GM21717 (cell line): ENCODE data around the gene MBOAT7.

Source experiments
- ATAC-seq: cut with Tn5 transposase; IDR thresholded peaks from one replicate; pipeline ENCODE4 v1.9.1; 2021; ENCODE audit warnings: mild to moderate bottlenecking, moderate library complexity; ENCODE audit not compliant: unreplicated experiment

Gene MBOAT7

DNA sequence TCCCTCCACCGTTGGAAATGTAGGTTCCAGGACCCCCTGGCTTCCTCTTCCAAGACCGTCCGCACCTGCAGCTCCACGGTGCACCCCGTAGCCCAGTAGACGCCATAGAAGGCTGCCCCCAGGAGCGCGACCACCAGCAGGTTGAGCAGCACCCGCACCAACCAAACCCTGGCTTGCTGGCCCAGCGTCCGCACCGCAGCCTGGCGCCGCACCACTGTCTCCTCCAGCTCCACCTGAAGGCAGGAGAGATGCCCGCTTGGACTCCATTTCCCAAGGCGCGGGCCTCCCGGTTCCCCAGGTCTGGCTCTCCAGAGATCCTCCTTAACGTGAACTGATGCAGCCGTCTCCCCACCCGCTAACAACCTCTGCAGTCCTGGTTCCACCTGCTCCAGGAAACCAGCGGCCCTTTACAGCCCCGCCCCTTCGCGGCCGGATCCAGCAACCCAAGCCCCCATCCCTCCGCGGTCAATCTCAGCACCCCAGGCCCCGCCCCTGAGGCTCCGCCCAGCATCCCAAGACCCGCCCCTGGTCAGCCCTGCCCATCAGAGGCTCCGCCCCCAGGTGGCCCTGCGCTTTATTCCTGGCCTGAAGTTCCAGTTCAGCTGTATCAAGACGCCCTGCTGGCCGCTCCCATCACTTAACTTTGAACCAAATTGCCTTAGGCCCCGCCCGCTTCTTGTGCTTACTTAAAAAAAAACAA lies 24.9 kb downstream of the MBOAT7 start:
- no peak for ATAC-seq

DNA sequence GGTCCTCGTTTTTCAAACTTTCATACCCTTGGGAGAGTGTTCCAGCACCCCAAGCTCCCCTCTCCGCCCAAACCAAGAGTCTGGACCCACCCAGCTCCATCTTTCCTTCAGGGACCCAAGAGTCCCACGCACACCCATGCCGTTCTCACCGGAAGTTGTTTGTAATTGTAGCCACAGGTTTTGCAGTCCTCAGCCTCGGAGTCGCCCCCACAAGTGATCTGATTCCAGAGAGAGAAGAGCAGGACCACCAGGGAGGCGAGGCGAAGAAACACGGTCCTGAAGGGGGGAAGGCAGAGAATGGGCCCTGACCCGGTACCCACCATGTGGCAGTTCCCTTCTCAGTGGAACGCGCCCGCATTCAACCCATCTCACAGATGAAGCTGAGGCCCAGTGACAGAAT lies 26.5 kb downstream of the MBOAT7 start:
- ATAC-seq, result no peak

DNA sequence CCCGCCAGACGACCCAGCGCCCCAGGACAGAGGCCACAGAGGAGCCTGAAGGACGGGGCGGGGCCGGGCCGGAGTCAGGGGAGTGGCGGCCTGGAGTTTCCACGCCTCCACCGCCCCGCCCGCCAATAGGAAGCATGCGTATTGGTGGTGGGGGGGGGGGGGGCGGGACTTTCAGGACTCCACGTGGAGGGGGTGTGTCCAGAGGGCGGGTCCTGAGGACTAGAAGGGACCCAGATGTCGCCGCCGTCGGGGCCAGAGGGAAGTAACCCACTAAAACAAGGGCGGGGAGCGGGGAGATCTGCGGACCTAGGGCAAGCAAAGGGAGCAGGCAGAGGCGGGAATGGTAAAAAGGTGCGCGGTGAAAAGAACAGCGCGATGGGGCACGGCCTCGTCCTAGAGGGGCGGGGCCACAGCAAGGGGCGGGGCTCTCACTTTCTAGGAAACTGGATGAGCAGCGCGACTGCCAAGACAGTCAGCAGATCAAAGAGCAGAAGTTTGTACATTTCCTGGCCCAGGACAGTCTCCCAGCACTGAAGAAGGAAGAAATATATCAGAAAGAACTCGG lies 27.1 kb downstream of the MBOAT7 start:
- no peak for ATAC-seq

DNA sequence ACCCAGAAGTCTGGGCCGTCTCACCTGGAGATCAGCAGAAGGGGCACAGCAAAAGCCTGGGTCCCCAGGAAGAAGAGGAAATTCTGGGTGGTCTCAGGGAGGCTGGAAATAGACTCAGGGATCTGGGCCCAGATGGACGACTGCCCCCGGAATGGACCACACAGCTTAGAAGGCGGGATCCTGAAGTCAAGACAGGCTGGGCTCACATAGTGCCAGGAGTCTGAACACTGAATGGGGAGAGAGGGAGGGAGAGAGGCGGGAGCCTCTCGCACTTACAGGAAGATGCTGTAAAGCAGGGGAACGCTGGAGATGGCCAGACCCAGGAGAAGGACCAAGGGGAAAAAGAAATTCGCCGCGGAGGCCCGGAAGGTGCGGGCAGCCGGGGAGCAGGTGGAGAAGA lies 28.5 kb downstream of the MBOAT7 start:
- ATAC-seq, result no peak

DNA sequence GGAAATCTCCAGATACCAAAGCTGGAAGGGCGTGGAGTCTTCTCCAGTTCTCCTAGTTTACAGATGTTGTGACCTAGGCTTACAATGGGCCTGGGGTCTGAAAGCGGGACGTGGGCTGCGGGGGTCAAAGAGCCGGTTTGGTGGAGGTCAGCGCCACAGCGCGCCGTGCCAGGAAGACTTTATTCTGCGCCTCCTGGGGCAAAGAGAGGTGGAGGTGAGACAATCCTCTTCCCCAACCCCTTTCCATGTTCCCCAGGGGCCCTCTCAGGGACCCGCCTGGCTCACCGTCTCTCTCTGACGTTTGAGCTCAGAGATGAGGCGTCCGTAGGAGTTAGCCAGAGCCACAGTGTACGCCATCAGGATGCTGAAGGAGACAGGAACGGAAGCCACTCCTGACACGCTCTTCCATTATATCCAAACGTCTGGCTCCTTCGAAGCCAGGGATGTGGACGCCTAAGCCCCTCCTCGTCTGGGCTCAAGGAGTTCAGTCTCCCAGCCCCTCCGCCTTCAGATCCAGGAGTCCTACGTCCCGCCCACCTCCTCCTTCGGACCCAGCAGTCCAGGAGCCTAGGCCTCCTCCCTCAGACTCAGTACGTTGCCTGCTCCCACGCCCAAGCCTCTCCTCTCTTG lies 29.1 kb downstream of the MBOAT7 start:
- no peak for ATAC-seq

DNA sequence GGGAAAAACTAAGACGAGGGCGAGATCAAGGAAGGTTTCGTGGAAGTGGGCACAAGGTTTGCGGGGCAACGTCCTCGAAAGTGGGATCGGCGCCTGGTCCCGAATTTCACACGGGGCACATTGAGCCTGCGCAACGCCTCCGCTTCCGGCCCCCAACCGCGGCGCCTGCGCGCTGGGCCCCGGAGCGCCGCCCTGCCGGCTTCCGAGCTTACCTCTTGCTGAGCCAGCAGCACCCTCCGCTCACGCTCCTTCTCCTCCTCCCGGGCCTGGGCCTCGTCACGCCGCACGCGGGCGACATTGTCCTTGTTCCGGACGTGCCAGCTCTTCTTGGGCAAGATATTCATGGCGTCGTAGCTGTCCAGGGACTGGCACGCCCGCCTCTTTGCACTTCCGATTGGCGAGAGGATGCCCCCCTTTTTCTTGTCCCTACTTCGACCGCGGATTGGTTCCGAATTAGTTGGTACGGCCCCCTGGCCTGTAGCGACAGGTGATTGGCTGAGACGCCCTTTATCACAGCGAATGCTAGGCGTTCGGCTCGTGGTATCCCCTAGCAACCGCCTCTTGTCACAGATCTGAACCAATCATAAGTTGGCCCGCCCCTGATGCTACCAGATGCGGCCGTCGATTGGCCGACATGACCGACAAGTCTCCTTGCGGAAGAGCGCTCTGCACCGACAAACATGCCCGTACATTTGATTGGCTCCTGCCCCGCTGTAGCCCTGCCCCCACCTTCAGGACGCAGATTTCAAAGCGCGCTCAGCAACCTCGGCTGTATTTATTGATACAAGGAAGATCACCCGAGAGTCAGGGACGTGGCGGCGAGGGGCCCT lies 29.8 kb downstream of the MBOAT7 start, which contains the start of gene LENG1:
TSS of gene LENG1 (minus strand) at position 370 of the 830 bp plus-strand sequence. CDS start at position 344, 26 bp downstream.
- peak; percentile 79 for ATAC-seq

DNA sequence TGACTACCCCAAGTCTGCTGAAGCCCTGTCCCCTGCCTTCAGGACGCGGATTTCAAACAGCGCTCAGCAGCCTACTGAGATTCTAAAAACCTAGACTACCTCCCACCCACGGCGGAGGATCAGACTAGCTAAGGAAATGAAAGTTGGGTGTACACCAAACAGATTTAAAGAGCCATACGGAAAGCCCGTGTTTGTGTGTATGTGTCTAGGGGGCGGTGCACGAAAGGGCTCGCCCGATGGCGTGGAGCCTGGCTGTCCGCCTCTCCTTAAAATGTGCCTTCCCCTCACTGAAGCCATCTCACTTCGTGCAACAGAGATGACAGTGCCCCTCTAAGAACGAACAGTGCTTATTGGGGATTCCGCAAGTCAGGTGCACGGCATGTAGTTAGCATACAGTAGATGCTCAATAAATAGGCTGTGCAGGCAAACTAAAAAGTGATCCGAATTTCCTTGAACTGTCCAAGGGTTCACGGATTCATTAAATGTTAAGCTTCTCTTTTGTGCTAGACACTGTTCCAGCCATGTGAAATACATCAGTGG lies 30.5 kb downstream of the MBOAT7 start:
- no peak for ATAC-seq

DNA sequence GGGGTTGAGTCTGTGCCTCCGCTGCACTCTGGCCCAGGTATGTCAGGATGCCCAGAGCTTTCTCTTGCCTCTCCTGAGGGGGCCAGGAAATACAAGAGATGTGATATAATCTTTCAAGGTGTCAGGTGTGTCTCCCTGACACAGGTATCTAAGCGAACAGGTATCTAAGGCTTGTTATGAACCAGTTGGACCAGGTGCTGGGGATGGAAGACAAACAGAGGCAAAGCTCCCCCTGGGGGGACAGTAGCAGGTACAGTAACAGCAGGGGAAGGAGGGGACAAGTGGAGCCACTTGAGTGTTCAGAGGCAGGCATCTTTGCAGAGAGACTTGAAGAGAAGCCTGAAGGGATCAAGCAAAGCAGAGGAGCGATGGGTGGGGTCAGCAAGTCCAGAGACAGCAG lies 32.4 kb downstream of the MBOAT7 start:
- no peak for ATAC-seq

DNA sequence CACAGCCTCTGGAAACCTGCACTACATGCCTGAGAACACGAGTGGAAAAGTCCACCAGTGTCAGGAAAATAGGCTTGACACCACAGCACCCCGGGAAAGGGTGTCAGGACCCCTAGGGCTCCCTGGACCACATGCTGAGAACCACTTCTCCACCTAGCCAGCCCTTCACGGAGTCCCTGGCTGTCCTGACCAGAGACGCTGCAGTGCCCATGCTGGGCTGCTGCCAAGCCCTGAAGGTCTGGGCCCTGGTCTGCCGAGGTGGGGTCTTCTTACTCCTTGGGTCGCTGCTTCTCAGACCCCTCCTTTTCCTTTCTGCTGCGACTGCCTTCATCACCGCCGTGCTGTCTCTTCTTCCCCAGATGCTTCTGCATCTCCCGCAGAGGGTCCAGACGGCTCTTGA lies 32.9 kb downstream of the MBOAT7 start:
- no peak for ATAC-seq

DNA sequence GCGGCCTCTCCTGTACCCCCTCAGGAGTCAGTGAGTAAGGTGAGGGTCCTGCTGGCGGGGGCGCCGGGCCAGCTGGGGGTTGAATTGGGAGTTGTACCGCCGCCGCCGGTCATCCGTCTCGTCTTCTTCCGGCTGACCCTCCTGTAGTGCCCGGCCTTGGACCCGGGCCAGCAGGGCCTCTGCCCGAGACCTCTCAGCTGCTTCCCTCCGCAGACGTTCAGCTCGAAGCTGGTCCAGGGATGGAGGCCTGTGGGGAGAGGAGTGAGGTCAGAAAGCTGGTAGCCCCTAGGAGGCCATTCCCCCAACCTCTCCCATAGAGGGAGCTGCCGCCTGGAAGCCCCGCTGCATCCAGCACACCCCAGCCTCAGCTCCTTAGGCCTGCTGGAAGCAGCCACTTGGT lies 33.7 kb downstream of the MBOAT7 start:
- ATAC-seq, result no peak

DNA sequence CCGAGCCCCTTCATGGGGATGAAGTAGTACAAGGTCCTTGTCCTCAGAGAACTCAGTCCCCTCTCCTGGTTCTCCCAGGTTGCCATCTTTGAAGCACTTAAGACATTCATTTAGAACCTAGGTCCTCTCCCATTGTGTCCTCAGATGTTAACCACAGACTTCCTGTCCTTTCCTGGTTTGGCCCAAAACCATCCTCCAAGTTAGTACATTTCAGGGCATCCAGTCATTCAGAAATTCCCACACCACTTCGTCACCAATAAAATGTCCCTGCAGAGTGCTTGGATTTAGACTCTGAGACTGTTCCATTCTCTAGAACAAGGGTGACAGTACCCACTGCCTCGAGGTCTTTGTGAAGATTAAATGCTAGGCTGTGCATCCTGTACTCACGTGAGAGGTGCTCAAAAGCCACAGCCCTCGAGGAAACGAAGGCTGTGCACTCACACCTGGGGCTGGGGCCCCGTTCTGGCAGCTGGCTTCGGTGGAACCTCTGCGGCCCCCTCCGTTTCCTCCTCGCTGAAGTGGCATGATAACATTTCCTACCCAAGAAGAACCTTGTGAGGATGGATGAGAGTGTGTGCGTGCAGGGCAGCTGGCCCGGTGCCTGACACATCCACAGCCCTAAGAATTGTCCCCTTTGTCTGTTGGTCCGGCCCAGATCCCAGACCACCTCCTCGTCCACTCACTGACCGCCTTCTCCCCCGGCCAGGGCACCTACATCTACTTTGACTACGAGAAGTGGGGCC lies 34.6 kb downstream of the MBOAT7 start:
- ATAC-seq, result no peak

DNA sequence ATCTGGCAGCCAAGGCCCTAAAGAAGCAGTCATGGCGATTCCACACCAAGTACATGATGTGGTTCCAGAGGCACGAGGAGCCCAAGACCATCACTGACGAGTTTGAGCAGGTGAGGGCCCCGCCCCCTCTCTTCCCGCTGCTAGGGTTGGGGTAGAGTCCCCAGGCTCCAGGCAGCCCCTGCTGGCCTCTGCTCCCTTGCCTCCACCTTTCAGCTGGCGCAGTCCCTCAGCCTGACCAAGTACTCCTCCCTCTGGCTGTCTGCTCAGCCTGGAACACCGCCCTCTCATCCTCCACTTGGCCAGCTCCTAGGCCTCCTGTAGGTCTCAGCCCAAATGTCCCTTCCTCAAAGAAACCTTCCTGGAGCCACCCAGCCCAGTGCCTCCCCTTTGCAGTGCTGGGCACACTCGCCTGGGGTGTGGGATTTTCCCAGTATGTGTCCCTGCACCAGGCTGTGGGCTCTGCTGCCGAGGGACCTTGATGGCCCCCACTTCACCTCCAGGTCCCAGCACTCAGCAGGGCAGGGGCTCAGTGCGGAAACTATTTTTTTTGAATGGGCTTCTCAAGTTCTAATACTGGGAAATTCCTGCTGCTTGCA lies 35.6 kb downstream of the MBOAT7 start:
- no peak for ATAC-seq

DNA sequence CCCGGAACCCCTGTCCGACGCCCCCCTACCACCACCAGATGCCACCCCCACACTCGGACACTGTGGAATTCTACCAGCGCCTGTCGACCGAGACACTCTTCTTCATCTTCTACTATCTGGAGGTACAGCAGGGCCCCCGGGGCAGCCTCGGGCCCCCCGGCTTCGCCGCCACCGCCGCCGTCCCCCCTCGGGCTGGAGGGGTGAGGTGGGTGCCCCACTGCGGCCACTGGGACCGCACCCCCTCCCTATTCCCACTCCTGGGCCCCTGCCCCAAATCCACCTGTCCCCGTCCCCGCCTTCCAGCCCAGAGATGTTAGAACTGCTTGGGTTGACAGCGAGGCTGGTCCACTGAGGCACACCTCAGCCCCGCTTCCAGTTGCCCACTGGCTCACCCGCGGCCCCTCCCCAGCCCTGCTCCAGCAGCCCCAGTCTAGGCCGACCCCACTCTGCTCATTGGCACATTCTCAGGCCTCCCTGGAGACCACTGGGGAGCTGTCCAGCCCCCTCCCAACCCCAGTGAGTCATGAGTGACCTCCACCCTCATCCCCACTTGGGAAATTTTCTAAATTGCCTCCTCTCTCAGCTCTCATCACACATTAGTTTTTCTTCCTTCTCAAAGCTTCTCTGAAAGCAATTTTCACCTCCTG lies 36.4 kb downstream of the MBOAT7 start:
- ATAC-seq, result no peak

DNA sequence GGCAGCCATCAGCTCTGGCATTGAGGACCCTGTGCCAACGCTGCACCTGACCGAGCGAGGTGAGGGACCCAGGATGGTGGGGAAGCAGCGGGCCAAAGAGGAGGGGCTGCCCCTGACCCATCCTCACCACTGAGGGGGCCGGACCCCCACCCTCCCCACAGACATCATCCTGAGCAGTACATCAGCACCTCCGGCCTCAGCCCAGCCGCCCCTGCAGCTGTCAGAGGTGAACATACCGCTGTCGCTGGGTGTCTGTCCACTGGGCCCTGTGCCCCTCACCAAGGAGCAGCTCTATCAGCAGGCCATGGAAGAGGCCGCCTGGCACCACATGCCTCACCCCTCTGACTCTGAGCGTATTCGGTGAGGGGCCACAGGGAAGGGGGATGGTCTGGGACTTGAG lies 37.1 kb downstream of the MBOAT7 start:
- no peak for ATAC-seq

DNA sequence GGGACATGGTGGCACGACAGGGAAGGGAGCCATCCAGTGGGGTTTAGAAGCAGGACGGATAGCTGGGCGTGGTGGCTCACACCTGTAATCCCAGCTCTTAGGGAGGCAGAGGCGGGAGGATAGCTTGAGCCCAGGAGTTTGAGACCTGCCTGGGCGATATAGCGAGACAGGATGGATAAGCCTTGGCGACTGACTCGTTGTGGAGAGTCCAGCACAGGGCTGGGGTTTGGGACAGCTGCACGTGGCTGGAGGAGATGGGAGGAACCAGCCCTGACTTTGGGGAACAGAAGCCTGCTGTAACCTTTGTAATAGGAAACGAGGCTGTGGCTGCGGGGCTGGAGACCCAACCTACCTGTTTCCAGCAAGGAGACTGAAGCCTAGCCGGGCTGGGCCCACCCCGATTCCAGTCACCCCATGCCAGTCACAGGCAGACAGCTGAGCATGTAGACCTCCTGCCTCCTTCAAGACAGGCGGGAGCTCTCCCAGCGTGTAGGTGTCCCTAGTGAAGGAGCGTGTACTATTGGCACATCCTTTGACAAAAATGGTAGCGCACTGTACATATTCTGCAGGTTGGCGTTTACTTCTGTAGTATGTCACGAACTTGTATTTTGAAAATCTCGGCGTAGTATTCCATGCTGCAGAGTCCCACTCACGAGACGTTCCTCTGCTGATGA lies 37.9 kb downstream of the MBOAT7 start:
- no peak for ATAC-seq

DNA sequence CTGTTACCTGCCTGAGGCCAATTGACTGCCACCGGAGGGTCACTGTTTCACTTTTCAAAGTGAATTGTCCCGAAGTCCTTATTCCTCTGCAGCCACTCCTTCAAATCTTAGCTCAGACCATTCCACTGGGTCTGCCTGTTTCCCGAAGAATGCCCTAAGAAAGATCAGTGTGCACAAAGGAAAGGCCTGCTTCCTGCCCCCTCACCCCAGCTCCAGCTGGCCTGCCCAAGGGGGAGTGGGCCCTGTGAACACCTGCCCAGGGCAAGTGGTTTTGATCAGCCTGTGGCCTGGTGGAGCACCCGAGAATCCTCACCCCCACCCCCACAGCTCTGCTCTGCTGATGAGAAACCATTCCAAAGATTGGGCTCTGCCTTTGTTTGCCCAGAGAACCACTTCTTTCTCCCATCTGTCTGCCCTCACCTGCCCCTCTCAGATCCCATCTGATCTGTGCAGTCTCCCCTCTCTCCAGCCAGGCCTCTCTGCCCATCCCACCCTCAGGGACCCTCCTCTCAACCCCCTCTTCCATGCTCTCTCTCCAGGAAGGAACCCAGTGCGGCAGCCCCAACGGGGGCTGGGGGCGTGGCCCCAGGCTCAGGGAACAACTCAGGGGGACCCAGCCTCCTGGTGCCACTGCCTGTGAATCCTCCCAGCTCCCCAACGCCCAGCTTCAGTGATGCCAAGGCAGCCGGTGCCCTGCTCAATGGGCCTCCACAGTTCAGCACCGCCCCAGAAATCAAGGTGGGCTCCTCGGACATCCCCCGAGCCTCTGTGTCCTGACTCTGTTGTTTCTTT lies 40.2 kb downstream of the MBOAT7 start:
- no peak for ATAC-seq

DNA sequence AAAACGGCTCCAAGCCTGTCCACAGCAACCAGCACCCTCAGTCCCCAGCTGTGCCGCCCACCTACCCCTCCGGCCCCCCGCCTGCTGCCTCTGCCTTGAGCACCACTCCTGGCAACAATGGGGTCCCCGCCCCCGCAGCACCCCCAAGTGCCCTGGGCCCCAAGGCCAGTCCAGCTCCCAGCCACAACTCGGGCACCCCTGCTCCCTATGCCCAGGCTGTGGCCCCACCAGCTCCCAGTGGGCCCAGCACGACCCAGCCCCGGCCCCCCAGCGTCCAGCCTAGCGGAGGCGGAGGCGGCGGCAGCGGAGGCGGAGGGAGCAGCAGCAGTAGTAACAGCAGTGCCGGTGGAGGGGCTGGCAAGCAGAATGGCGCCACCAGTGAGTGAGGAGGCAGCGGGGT lies 41.2 kb downstream of the MBOAT7 start:
- no peak for ATAC-seq

DNA sequence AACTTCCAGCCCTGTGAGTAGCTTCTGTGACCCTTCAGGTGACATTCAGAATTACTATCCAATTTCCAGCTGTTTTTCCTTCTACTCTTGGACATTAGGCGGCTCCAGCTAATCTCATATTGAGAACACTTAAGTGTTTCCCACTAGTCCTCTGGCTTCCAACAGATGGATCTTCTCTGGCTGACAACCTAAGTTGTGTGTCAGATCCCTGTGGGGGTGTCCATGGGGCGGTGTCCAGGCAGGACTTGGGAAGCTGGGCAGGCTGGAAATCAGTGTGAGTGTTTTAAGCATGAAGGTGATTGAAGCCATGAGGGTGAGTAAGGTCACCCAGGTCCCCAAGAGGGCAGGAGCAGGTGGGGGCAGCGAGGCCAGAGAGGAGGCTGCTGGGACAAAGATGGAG lies 41.7 kb downstream of the MBOAT7 start:
- ATAC-seq, result no peak
